ES-I3 (cell line): Measurements from ENCODE around the gene SND1.

Experiments
- H3K36me3 ChIP-seq: 2 replicates; pipeline ENCODE4 v1.6.1; 2013; ENCODE audit warnings: mild to moderate bottlenecking, low read length, control low read depth, moderate library complexity; ENCODE audit not compliant: insufficient read depth
- H3K4me1 ChIP-seq: 2 replicates; pipeline ENCODE4 v1.6.1; 2013; ENCODE audit warnings: mild to moderate bottlenecking, control low read depth, low read length; ENCODE audit not compliant: insufficient read depth
- H3K9ac ChIP-seq: 2 replicates; pipeline ENCODE4 v1.6.1; 2013; ENCODE audit warnings: low read depth, mild to moderate bottlenecking, low read length, moderate library complexity
- H3K9me3 ChIP-seq: 2 replicates; pipeline ENCODE4 v1.6.1; 2013; ENCODE audit warnings: mild to moderate bottlenecking, low read length, moderate library complexity; ENCODE audit not compliant: control insufficient read depth, insufficient read depth

Gene SND1

GRCh38 chr7:128076196-128076795 is 424.3 kb downstream of the SND1 start:
- Histone ChIP-seq H3K4me1 (no peaks in the 10 kb centered on the region), H3K36me3 (peaks cover 2% of the 10 kb centered on the region; the same call in 1 of the 2 replicates), H3K9me3 (no peaks in the 10 kb centered on the region), H3K9ac (no peak overlapping the region)

GRCh38 chr7:128076796-128077271 is 424.8 kb downstream of the SND1 start:
- H3K4me1 ChIP-seq, result no peaks in the 10 kb centered on the region
- no peak overlapping the region for H3K9ac ChIP-seq

GRCh38 chr7:128078309-128078708 is 426.3 kb downstream of the SND1 start:
- no peak overlapping the region for H3K9ac ChIP-seq
- peaks cover 2% of the 10 kb centered on the region for H3K36me3 ChIP-seq
- H3K4me1 ChIP-seq, result no peaks in the 10 kb centered on the region
- H3K9me3 ChIP-seq, result no peaks in the 10 kb centered on the region

More at GRCh38 chr7:128076796-128077271, 424.8 kb downstream of the SND1 start:
- H3K9me3 ChIP-seq, result no peaks in the 10 kb centered on the region
- H3K36me3 ChIP-seq, result peaks cover 2% of the 10 kb centered on the region

- Histone ChIP-seq H3K36me3 (no peaks in the 10 kb centered on the region; the same call in none of the 2 replicates), H3K9me3 (no peaks in the 10 kb centered on the region), H3K4me1 (no peaks in the 10 kb centered on the region), H3K9ac (no peak overlapping the region)
Measured at GRCh38 chr7:128080169-128080568, 428.2 kb downstream of the SND1 start.

GRCh38 chr7:128081351-128081750 is 429.4 kb downstream of the SND1 start:
- Histone ChIP-seq H3K9me3 (no peaks in the 10 kb centered on the region), H3K9ac (no peak overlapping the region), H3K4me1 (no peaks in the 10 kb centered on the region), H3K36me3 (no peaks in the 10 kb centered on the region; the same call in none of the 2 replicates)

GRCh38 chr7:128081808-128082207 is 429.8 kb downstream of the SND1 start:
- H3K4me1 ChIP-seq, result no peaks in the 10 kb centered on the region
- no peaks in the 10 kb centered on the region; the same call in none of the 2 replicates for H3K36me3 ChIP-seq
- H3K9ac ChIP-seq, result no peak overlapping the region
- no peaks in the 10 kb centered on the region for H3K9me3 ChIP-seq

GRCh38 chr7:128082431-128082830 is 430.4 kb downstream of the SND1 start:
- no peaks in the 10 kb centered on the region for H3K9me3 ChIP-seq
- H3K36me3 ChIP-seq, result no peaks in the 10 kb centered on the region; the same call in none of the 2 replicates
- no peaks in the 10 kb centered on the region for H3K4me1 ChIP-seq
- no peak overlapping the region for H3K9ac ChIP-seq

- Histone ChIP-seq H3K36me3 (peaks cover 7% of the 10 kb centered on the region), H3K9ac (no peak overlapping the region), H3K9me3 (no peaks in the 10 kb centered on the region), H3K4me1 (no peaks in the 10 kb centered on the region)
Measured at GRCh38 chr7:128084896-128085608, 433.1 kb downstream of the SND1 start.

GRCh38 chr7:128090492-128090891 is 438.5 kb downstream of the SND1 start:
- Histone ChIP-seq H3K36me3 (peaks cover 20% of the 10 kb centered on the region), H3K4me1 (no peaks in the 10 kb centered on the region), H3K9me3 (no peaks in the 10 kb centered on the region), H3K9ac (no peak overlapping the region)

GRCh38 chr7:128091106-128091505 is 439.1 kb downstream of the SND1 start:
- H3K9ac ChIP-seq, result no peak overlapping the region
- H3K9me3 ChIP-seq, result no peaks in the 10 kb centered on the region
- H3K4me1 ChIP-seq, result no peaks in the 10 kb centered on the region
- peaks cover 20% of the 10 kb centered on the region for H3K36me3 ChIP-seq

GRCh38 chr7:128092221-128092620 is 440.2 kb downstream of the SND1 start:
- no peak overlapping the region for H3K9ac ChIP-seq
- peaks cover 20% of the 10 kb centered on the region for H3K36me3 ChIP-seq
- H3K9me3 ChIP-seq, result no peaks in the 10 kb centered on the region
- no peaks in the 10 kb centered on the region for H3K4me1 ChIP-seq

GRCh38 chr7:128093614-128094570 is 441.9 kb downstream of the SND1 start:
- H3K9me3 ChIP-seq, result no peaks in the 10 kb centered on the region

GRCh38 chr7:128094686-128095085 is 442.7 kb downstream of the SND1 start:
- Histone ChIP-seq H3K9ac (no peak overlapping the region), H3K36me3 (peaks cover 14% of the 10 kb centered on the region)

More at GRCh38 chr7:128093614-128094570, 441.9 kb downstream of the SND1 start:
- H3K36me3 ChIP-seq, result peaks cover 20% of the 10 kb centered on the region
- no peaks in the 10 kb centered on the region for H3K4me1 ChIP-seq
- H3K9ac ChIP-seq, result no peak overlapping the region

GRCh38 chr7:128097211-128097731 is 445.3 kb downstream of the SND1 start:
- Histone ChIP-seq H3K9ac (no peak overlapping the region), H3K36me3 (peaks cover 12% of the 10 kb centered on the region), H3K4me1 (no peaks in the 10 kb centered on the region; the same call in 1 of the 2 replicates), H3K9me3 (no peaks in the 10 kb centered on the region)

More at GRCh38 chr7:128094686-128095085, 442.7 kb downstream of the SND1 start:
- Histone ChIP-seq H3K9me3 (no peaks in the 10 kb centered on the region), H3K4me1 (no peaks in the 10 kb centered on the region; the same call in 1 of the 2 replicates)
